Epidermal melanocyte (primary cell): ENCODE measurements around the gene ATG13.

Source experiments
- DNase-seq: peaks from one replicate; pipeline ENCODE4 v3.0.0; 2011; ENCODE audit warnings: low spot score; ENCODE audit not compliant: insufficient read length

The ATG13 gene

GRCh38 chr11:46604796-46605195 is 12.6 kb upstream of the ATG13 start:
- DNase-seq: no peak

DNA sequence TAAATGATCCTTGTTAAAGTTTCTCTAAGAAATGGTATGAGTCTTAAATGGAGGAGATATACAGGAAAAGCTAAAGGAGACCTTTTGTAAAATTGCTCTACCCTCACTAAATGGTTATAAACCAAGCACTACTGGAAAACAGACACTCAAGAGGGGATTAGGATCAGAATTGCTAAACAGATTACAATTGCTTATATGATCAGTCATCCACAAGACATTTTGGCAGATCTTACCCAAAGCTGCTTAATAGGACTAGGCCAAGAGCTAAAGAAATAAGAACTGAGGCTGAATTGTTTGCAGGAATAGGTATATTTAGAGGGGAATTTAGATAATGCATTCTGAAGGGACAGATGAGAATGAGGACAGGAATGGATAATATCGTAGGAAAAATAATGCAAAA is 9.8 kb upstream of the ATG13 start:
- DNase-seq: no peak

- DNase-seq: no peak
Measured at GRCh38 chr11:46609386-46609785, 8.0 kb upstream of the ATG13 start.

- no peak for DNase-seq
Measured at GRCh38 chr11:46611526-46612304, 5.6 kb upstream of the ATG13 start.

- no peak for DNase-seq
Measured at GRCh38 chr11:46612326-46612725, 5.0 kb upstream of the ATG13 start.

- DNase-seq: no peak
Measured at GRCh38 chr11:46615756-46616155, 1.6 kb upstream of the ATG13 start.

- no peak for DNase-seq
Measured at GRCh38 chr11:46616551-46617133, 711 bp upstream of the ATG13 start.

DNA sequence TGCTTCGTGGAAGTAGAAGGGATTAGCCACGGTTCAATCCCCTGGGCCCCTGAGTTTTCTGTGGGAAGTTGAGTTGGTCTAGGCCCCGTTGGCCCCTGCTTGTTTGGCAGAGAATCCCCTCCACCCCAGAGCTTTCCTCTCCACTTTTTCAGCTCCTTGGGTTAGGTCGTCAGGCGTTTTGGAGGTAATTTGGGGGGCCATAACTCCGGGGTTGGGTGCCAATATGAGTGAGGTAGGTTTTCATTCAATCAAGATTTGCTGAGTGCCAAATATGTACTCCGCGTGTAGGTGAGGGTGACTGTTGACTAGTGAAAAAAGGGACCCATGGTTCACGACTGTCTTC is 590 bp downstream of the ATG13 start:
- no peak for DNase-seq

DNA sequence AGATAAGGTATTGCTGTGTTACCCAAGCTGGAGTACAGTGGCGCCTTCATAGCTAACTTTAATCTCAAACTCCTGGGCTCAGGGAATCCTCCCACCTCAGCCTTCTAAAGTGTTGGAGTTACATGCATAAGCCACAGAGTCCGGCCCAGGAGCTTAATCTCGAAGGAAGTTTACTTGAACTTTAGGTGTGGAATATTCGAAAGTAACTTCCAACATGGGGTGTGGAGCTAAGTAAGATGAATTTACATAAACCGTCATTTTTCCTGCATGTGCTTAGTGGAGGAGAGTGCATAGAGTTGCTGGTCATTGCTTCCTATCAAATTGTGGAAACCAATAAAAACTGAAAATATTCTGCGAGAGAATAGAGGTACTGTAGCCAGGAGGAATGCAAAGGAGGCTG is 1.5 kb downstream of the ATG13 start:
- no peak for DNase-seq

GRCh38 chr11:46625406-46625805 is 8.1 kb downstream of the ATG13 start:
- DNase-seq: no peak

GRCh38 chr11:46628961-46629360 is 11.6 kb downstream of the ATG13 start:
- DNase-seq: no peak

DNA sequence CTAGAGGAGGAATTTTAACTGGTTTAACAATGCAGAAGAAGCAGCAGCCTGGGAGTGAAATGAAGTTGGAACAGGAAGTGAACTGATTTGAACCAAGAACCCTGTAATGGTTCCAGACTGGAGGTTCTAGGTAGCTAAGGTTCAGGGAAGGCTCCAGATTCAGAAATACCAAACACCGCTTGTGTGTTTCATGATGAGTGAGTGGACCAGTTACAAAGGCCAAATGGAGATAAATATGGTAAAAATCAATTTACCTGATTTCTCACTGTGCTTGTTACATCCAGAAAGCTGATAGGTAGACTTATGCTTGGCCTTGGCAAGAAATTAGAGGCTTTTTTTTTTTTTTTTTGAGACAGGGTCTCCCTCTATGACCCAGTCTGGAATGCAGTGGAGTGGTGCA is 12.9 kb downstream of the ATG13 start:
- no peak for DNase-seq

- DNase-seq: no peak
Measured at GRCh38 chr11:46631676-46632075, 14.3 kb downstream of the ATG13 start.

- no peak for DNase-seq
Measured at GRCh38 chr11:46632502-46632901, 15.1 kb downstream of the ATG13 start.

GRCh38 chr11:46633291-46634217 is 16.2 kb downstream of the ATG13 start:
- no peak for DNase-seq

- no peak for DNase-seq
Measured at GRCh38 chr11:46635557-46636139, 18.3 kb downstream of the ATG13 start.

- DNase-seq: no peak
Measured at GRCh38 chr11:46637546-46637945, 20.2 kb downstream of the ATG13 start.

DNA sequence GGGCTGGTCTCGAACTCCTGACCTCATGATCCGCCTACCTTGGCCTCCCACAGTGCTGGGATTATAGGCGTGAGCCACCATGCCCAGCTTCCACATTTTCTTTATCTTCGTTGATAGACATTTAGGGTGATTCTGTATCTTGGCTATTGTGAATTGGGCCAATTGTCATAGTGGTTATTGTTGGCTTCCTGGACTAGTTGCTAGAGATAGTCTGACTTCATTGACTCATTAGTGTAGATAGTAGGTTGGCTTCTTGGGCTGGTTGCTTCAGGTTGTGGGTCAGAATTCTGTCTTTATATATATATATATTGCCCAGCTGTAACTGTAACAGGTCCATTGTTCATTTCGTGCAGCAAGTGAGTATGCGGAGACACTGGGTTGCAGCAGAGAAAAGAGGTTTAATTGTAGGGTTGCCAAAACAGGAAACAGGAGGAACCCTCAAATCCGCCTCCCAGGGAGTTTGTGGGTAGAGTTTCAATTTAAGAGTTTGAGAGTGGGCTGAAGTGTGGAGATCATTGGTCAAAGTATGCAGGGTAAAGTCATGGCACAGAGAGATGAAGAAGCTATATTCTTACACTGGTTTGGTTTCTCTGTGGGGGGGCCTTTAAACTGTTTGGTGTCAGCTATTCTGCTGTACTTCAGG is 22.0 kb downstream of the ATG13 start:
- no peak for DNase-seq

DNA sequence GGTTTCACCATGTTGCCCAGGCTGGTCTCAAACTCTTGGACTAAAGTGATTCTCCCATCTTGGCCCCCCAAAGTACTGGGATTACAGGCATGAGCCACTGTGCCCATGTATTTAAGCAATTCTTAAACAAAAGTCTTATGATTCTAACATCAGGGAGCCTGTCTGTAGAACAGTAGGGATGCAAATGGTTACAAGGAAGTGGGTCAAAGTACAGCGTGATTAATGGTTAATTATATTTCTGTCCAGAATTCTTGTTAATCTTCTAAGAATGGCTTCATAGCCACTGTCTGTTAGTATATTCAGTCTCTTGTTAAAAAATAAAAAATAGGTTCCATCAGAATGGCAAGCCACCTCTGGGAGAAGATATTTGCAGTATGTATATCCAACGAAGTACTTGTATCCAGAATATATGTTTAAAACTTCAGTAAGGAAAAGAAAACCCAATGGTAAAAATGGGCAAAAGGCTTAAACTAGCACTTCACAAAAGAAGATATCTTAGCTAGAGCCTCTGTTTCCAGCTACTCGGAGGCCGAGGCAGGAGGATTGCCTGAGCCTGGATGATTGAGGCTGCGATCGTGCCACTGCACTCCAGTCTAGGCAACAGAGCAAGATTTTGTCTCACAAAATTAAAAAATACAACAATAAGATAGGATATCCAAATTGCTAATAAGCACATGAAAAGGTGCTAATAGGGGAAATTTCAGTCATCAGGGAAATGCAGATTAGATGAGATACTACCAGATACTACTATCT is 22.9 kb downstream of the ATG13 start:
- DNase-seq: no peak

DNA sequence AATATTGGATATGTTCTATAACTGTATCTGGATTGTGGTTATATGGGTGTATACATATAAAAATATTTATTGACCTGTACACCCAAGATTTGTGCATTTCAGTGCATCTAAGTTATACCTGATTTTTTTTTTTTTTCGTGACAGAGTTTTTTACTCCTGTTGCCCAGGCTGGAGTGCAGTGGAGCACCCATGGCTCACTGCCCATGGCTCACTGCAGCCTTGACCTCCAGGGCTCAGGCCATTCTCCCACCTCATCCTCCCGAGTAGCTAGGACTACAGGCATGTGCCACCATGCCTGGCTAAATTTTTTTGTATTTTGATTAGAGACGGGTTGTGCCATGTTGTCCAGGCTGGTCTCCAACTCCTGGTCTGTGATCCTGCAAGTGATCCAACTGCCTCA is 24.3 kb downstream of the ATG13 start:
- no peak for DNase-seq
